GM10266 (cell line): ENCODE measurements around the gene MEGF10.

Experiments used
- DNase-seq: peaks from one replicate; pipeline ENCODE4 v3.0.0; 2012; ENCODE audit errors: extremely low spot score
- CTCF ChIP-seq: IDR thresholded peaks from 2 replicates; pipeline ENCODE4 v1.5.1; 2012; ENCODE audit warnings: mild to moderate bottlenecking, low read depth; ENCODE audit not compliant: control insufficient read depth, insufficient read depth; ENCODE audit errors: missing control alignments

The MEGF10 gene

GRCh38 chr5:127370631-127371030 lies 80.0 kb downstream of the MEGF10 start:
- no peak for DNase-seq

GRCh38 chr5:127373858-127374491 lies 83.4 kb downstream of the MEGF10 start:
- TF ChIP-seq CTCF, result no peak
- no peak for DNase-seq

More at GRCh38 chr5:127370631-127371030, 80.0 kb downstream of the MEGF10 start:
- no peak for TF ChIP-seq CTCF

- no peak for TF ChIP-seq CTCF
Measured at GRCh38 chr5:127375124-127375523, 84.5 kb downstream of the MEGF10 start.

GRCh38 chr5:127375544-127376091 lies 85.0 kb downstream of the MEGF10 start:
- no peak for DNase-seq
- no peak for TF ChIP-seq CTCF

More at GRCh38 chr5:127375124-127375523, 84.5 kb downstream of the MEGF10 start:
- DNase-seq, result no peak

GRCh38 chr5:127377651-127378050 lies 87.1 kb downstream of the MEGF10 start:
- DNase-seq, result no peak
- TF ChIP-seq CTCF, result no peak

GRCh38 chr5:127385936-127386335 lies 95.3 kb downstream of the MEGF10 start:
- TF ChIP-seq CTCF, result no peak
- no peak for DNase-seq

GRCh38 chr5:127386557-127386956 lies 96.0 kb downstream of the MEGF10 start:
- no peak for DNase-seq
- TF ChIP-seq CTCF, result no peak
